GM21423 (cell line): ENCODE results near the gene CHST8.
"Not testable (repeated sequence)": the region's sequence is repeated elsewhere in the genome, so short reads cannot be mapped to it uniquely, and the experiment has no call there.

Source experiments
- ATAC-seq: cut with Tn5 transposase; IDR thresholded peaks from one replicate; pipeline ENCODE4 v1.9.1; 2021; ENCODE audit warnings: mild to moderate bottlenecking, moderate library complexity; ENCODE audit not compliant: unreplicated experiment

The CHST8 gene

GRCh38 chr19:33618363-33618762 is 3.4 kb upstream of the CHST8 start:
- not testable (repeated sequence) for ATAC-seq

GRCh38 chr19:33618884-33619283 is 2.9 kb upstream of the CHST8 start:
- ATAC-seq = no peak

- no peak for ATAC-seq
Observed at GRCh38 chr19:33620611-33621010, 1.1 kb upstream of the CHST8 start.

- ATAC-seq = no peak
Observed at GRCh38 chr19:33621065-33621785, 528 bp upstream of the CHST8 start.

- ATAC-seq = no peak
Observed at GRCh38 chr19:33622505-33622808, 704 bp downstream of the CHST8 start.

GRCh38 chr19:33622809-33623511 is 1.2 kb downstream of the CHST8 start:
- ATAC-seq = no peak

- ATAC-seq = no peak
Observed at GRCh38 chr19:33624586-33624985, 2.8 kb downstream of the CHST8 start.

- no peak for ATAC-seq
Observed at GRCh38 chr19:33627526-33627925, 5.8 kb downstream of the CHST8 start.

GRCh38 chr19:33627962-33628839 is 6.4 kb downstream of the CHST8 start:
- no peak for ATAC-seq

GRCh38 chr19:33628921-33629825 is 7.4 kb downstream of the CHST8 start:
- ATAC-seq = no peak

GRCh38 chr19:33629826-33630375 is 8.1 kb downstream of the CHST8 start:
- no peak for ATAC-seq

GRCh38 chr19:33630880-33631608 is 9.3 kb downstream of the CHST8 start:
- no peak for ATAC-seq

- no peak for ATAC-seq
Observed at GRCh38 chr19:33631609-33631973, 9.8 kb downstream of the CHST8 start.

GRCh38 chr19:33634361-33635091 is 12.8 kb downstream of the CHST8 start:
- no peak for ATAC-seq

- ATAC-seq = no peak
Observed at GRCh38 chr19:33638167-33639034, 16.6 kb downstream of the CHST8 start.

- ATAC-seq = no peak
Observed at GRCh38 chr19:33639035-33639681, 17.4 kb downstream of the CHST8 start.

- ATAC-seq = no peak
Observed at GRCh38 chr19:33640773-33641172, 19.0 kb downstream of the CHST8 start.

GRCh38 chr19:33641261-33641660 is 19.5 kb downstream of the CHST8 start:
- no peak for ATAC-seq
